SU-DHL-6 (cell line): Measurements from ENCODE around the gene PLEKHH3.

ENCODE experiments used
- H2AFZ ChIP-seq: fragments of 200-600 bp; sonication (generic); 2 replicates; pipeline ENCODE4 v1.6.1; 2014; ENCODE audit warnings: low read depth, mild to moderate bottlenecking, moderate library complexity, mixed read lengths, antibody characterized with exemption, low read length; ENCODE audit not compliant: severe bottlenecking
- H3F3A ChIP-seq: fragments of 200-600 bp; shearing (Covaris generic); 2 replicates; pipeline ENCODE4 v1.6.0; 2016; ENCODE audit warnings: antibody characterized with exemption, mild to moderate bottlenecking; ENCODE audit not compliant: insufficient read depth
- H3K27ac ChIP-seq: fragments of 200-600 bp; sonication (generic); 2 replicates; pipeline ENCODE4 v1.5.1; 2016; ENCODE audit warnings: low read depth, mild to moderate bottlenecking, low read length, moderate library complexity, mixed read lengths
- H3K27me3 ChIP-seq: fragments of 200-600 bp; sonication (generic), shearing (Covaris generic); 2 replicates; pipeline ENCODE4 v1.6.0; 2014; ENCODE audit warnings: mild to moderate bottlenecking, low read length
- H3K36me3 ChIP-seq: fragments of 200-600 bp; sonication (generic); 2 replicates; pipeline ENCODE4 v1.6.1; 2014; ENCODE audit warnings: mild to moderate bottlenecking, low read length, mixed read lengths
- H3K4me2 ChIP-seq: fragments of 300-600, 200-600 bp; shearing (Covaris generic), sonication (generic); 2 replicates; pipeline ENCODE4 v1.6.0; 2014; ENCODE audit warnings: low read length, low read depth, mild to moderate bottlenecking; ENCODE audit not compliant: poor library complexity, severe bottlenecking
- H3K4me3 ChIP-seq: fragments of 200-600 bp; sonication (generic); 2 replicates; pipeline ENCODE4 v1.5.1; 2014; ENCODE audit warnings: antibody characterized with exemption, low read length, mild to moderate bottlenecking, mixed read lengths; ENCODE audit not compliant: insufficient read depth, poor library complexity, severe bottlenecking
- H3K79me2 ChIP-seq: fragments of 200-600 bp; sonication (generic); 2 replicates; pipeline ENCODE4 v1.6.1; 2014; ENCODE audit warnings: mild to moderate bottlenecking, low read length, moderate library complexity; ENCODE audit not compliant: insufficient read depth
- H3K9ac ChIP-seq: fragments of 200-600 bp; sonication (generic); 2 replicates; pipeline ENCODE4 v1.7.0; 2014; ENCODE audit warnings: mild to moderate bottlenecking, low read length
- H3K9me2 ChIP-seq: fragments of 200-600 bp; sonication (generic); replicated peaks from 2 replicates; pipeline ENCODE4 v1.6.1; 2014; ENCODE audit warnings: low read length; ENCODE audit not compliant: insufficient read depth
- H3K9me3 ChIP-seq: fragments of 200-600 bp; sonication (generic); 2 replicates; pipeline ENCODE4 v1.6.1; 2014; ENCODE audit warnings: low read length, mixed read lengths; ENCODE audit not compliant: insufficient read depth
- H4K20me1 ChIP-seq: fragments of 200-600 bp; sonication (generic); 2 replicates; pipeline ENCODE4 v1.6.1; 2014; ENCODE audit warnings: low read depth, mild to moderate bottlenecking, antibody characterized with exemption, low read length, moderate library complexity, mixed read lengths
- EZH2phosphoT487 ChIP-seq: fragments of 200-600 bp; sonication (generic), shearing (Covaris generic); conservative IDR thresholded peaks from 2 replicates; pipeline ENCODE4 v1.6.1; 2018; ENCODE audit warnings: mild to moderate bottlenecking, antibody characterized with exemption, low read length, moderate library complexity, mixed read lengths
- TF ChIP-seq, protein P1 (sequence below): fragments of 200-600 bp; sonication (generic); IDR thresholded peaks from one replicate; pipeline ENCODE4 v1.5.1; 2017; ENCODE audit warnings: antibody characterized with exemption, mild to moderate bottlenecking, low read length, moderate library complexity; ENCODE audit not compliant: insufficient read depth, poor library complexity, severe bottlenecking

The PLEKHH3 gene

GRCh38 chr17:42702446-42702845, 25.7 kb upstream of the PLEKHH3 start:
- H3F3A ChIP-seq = no peaks in the 10 kb centered on the region
- no peaks in the 10 kb centered on the region for H3K9me2 ChIP-seq
- H3K79me2 ChIP-seq = no peaks in the 10 kb centered on the region
- H3K4me2 ChIP-seq = no peak overlapping the region
- H3K4me3 ChIP-seq = no peak overlapping the region
- no peak overlapping the region for H3K9ac ChIP-seq
- H3K36me3 ChIP-seq = peaks cover 7% of the 10 kb centered on the region; the same call in 1 of the 2 replicates
- TF ChIP-seq, protein P1, sequence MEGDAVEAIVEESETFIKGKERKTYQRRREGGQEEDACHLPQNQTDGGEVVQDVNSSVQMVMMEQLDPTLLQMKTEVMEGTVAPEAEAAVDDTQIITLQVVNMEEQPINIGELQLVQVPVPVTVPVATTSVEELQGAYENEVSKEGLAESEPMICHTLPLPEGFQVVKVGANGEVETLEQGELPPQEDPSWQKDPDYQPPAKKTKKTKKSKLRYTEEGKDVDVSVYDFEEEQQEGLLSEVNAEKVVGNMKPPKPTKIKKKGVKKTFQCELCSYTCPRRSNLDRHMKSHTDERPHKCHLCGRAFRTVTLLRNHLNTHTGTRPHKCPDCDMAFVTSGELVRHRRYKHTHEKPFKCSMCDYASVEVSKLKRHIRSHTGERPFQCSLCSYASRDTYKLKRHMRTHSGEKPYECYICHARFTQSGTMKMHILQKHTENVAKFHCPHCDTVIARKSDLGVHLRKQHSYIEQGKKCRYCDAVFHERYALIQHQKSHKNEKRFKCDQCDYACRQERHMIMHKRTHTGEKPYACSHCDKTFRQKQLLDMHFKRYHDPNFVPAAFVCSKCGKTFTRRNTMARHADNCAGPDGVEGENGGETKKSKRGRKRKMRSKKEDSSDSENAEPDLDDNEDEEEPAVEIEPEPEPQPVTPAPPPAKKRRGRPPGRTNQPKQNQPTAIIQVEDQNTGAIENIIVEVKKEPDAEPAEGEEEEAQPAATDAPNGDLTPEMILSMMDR = no peak
- no peak for TF ChIP-seq EZH2phosphoT487
- H4K20me1 ChIP-seq = no peaks in the 10 kb centered on the region
- no peak overlapping the region for H3K27ac ChIP-seq
- H2AFZ ChIP-seq = no peak overlapping the region
- H3K27me3 ChIP-seq = no peaks in the 10 kb centered on the region
- no peaks in the 10 kb centered on the region for H3K9me3 ChIP-seq

GRCh38 chr17:42700586-42701289, 23.9 kb upstream of the PLEKHH3 start:
- H3K9me2 ChIP-seq = no peaks in the 10 kb centered on the region
- H3K4me3 ChIP-seq = no peak overlapping the region
- H3F3A ChIP-seq = no peaks in the 10 kb centered on the region
- no peak overlapping the region for H2AFZ ChIP-seq
- no peaks in the 10 kb centered on the region for H3K9me3 ChIP-seq
- TF ChIP-seq, protein P1 = no peak
- TF ChIP-seq EZH2phosphoT487 = no peak
- no peak overlapping the region for H3K9ac ChIP-seq
- H3K27ac ChIP-seq = no peak overlapping the region
- H3K79me2 ChIP-seq = no peaks in the 10 kb centered on the region
- peaks cover 4% of the 10 kb centered on the region; the same call in 1 of the 2 replicates for H3K36me3 ChIP-seq
- no peaks in the 10 kb centered on the region for H3K27me3 ChIP-seq
- no peaks in the 10 kb centered on the region for H4K20me1 ChIP-seq
- no peak overlapping the region for H3K4me2 ChIP-seq

GRCh38 chr17:42699415-42699740, 22.6 kb upstream of the PLEKHH3 start:
- TF ChIP-seq EZH2phosphoT487 = no peak
- TF ChIP-seq, protein P1 = no peak
- no peak overlapping the region for H2AFZ ChIP-seq
- no peaks in the 10 kb centered on the region for H3K27me3 ChIP-seq
- H3K27ac ChIP-seq = no peak overlapping the region
- peaks cover under 1% of the 10 kb centered on the region; the same call in 1 of the 2 replicates for H3K36me3 ChIP-seq
- no peaks in the 10 kb centered on the region for H3K79me2 ChIP-seq
- no peaks in the 10 kb centered on the region for H4K20me1 ChIP-seq
- no peak overlapping the region for H3K4me2 ChIP-seq
- no peak overlapping the region for H3K9ac ChIP-seq
- no peaks in the 10 kb centered on the region for H3K9me3 ChIP-seq
- no peaks in the 10 kb centered on the region for H3F3A ChIP-seq
- H3K9me2 ChIP-seq = no peaks in the 10 kb centered on the region
- H3K4me3 ChIP-seq = no peak overlapping the region
